HCT116 (cell line): ENCODE results near the gene TBC1D2. TPM values are rescaled to one million over a fixed set of nuclear protein-coding genes. Genes with fewer than 3 reads are reported as not detected.

Source experiments
- ATAC-seq: fragments of 200-7000 bp; cut with Tn5 transposase; 2 replicates; pipeline ENCODE4 v1.9.1; 2020; ENCODE audit warnings: mild to moderate bottlenecking, moderate library complexity
- BruUV-seq: library from RNA; stranded (reverse); fragments of 400-500 nt; replicated peaks from 2 replicates; lab custom pipeline; 2021; lab: Mats Ljungman, UMichigan
- CTCF ChIA-PET: fragments of 300-600 bp; sonication (Branson Sonifier 250); formaldehyde crosslinking; loops from one replicate; lab custom pipeline; 2021; ENCODE audit warnings: antibody characterized with exemption; lab: Charles Lee
- POLR2A ChIA-PET: fragments of 300-600, 350-600 bp; sonication (Branson Sonifier 250); formaldehyde crosslinking; loops from one replicate; lab custom pipeline; 2021; ENCODE audit warnings: antibody characterized with exemption; lab: Charles Lee
- RAD21 ChIA-PET, 2 experiments: fragments of 300-600 bp; sonication (Branson Sonifier 250); formaldehyde crosslinking; loops; one replicate each; lab custom pipeline; 2023; ENCODE audit warnings: low total read pairs in 2 of 2; ENCODE audit not compliant: uncharacterized antibody in 2 of 2, unreplicated experiment in 2 of 2, low non-redundant PET in 1 of 2; lab: Charles Lee
- DNase-seq: peaks from one replicate; pipeline ENCODE4 v3.0.0-alpha.2; 2010; ENCODE audit warnings: low read depth, low spot score
- H2AFZ ChIP-seq: fragments of 200-600 bp; shearing (Covaris generic), sonication (generic); 2 replicates; pipeline ENCODE4 v1.6.1; 2017; ENCODE audit warnings: low read depth, mixed run types, mixed read lengths, antibody characterized with exemption, low read length; ENCODE audit not compliant: poor library complexity, severe bottlenecking
- H3K27ac ChIP-seq: 2 replicates; pipeline ENCODE4 v1.5.1; 2012; ENCODE audit warnings: low read depth, low read length
- H3K27me3 ChIP-seq: fragments of 200-600 bp; sonication (generic); 2 replicates; pipeline ENCODE4 v1.6.1; 2016; ENCODE audit warnings: mixed run types, low read length, mixed read lengths; ENCODE audit not compliant: insufficient read depth
- H3K36me3 ChIP-seq, 2 experiments: fragments of 200-500 bp in 1 of 2; fragments of 200-600 bp in 1 of 2; sonication (Bioruptor generic) in 1 of 2; sonication (generic) in 1 of 2; 2 replicates each; pipeline versions ENCODE4 v1.5.1 to v1.6.1; 2014 to 2016; ENCODE audit warnings: low read length in 2 of 2, inconsistent platforms in 1 of 2, mixed read lengths in 1 of 2, mixed run types in 1 of 2; ENCODE audit not compliant: insufficient read depth in 2 of 2, control insufficient read depth in 1 of 2
- H3K4me1 ChIP-seq, 2 experiments: fragments of 200-600 bp in 1 of 2; sonication (generic) in 1 of 2; 2 replicates each; pipeline versions ENCODE4 v1.5.1 to v1.6.1; 2012 to 2017; ENCODE audit warnings: low read length in 2 of 2, inconsistent platforms in 1 of 2, mild to moderate bottlenecking in 1 of 2, mixed read lengths in 1 of 2, mixed run types in 1 of 2, moderate library complexity in 1 of 2; ENCODE audit not compliant: insufficient read depth in 2 of 2, control insufficient read depth in 1 of 2
- H3K4me2 ChIP-seq: fragments of 200-600 bp; sonication (generic); 2 replicates; pipeline ENCODE4 v1.6.1; 2017; ENCODE audit warnings: mixed run types, low read length, mixed read lengths
- H3K4me3 ChIP-seq, 2 experiments: fragments of 200-600 bp in 1 of 2; sonication (generic) in 1 of 2; replicated peaks in 1 of 2; 2 replicates each; pipeline ENCODE4 v1.5.1; 2011 to 2016; ENCODE audit warnings: low read length in 2 of 2, control low read depth in 1 of 2, low read depth in 1 of 2, mild to moderate bottlenecking in 1 of 2, mixed read lengths in 1 of 2, mixed run types in 1 of 2
- H3K79me2 ChIP-seq: fragments of 200-600 bp; sonication (generic); 2 replicates; pipeline ENCODE4 v1.6.1; 2017; ENCODE audit warnings: mild to moderate bottlenecking, mixed run types, low read length, moderate library complexity, mixed read lengths; ENCODE audit not compliant: insufficient read depth
- H3K9ac ChIP-seq: fragments of 200-600 bp; sonication (generic); 2 replicates; pipeline ENCODE4 v1.6.1; 2016; ENCODE audit warnings: low read length, mixed read lengths
- H3K9me2 ChIP-seq: fragments of 200-600 bp; sonication (generic), shearing (Covaris generic); 2 replicates; pipeline ENCODE4 v1.6.1; 2017; ENCODE audit warnings: mixed run types, mild to moderate bottlenecking, moderate library complexity; ENCODE audit not compliant: insufficient read depth
- H3K9me3 ChIP-seq, 2 experiments: fragments of 200-500 bp in 1 of 2; fragments of 200-600 bp in 1 of 2; sonication (Bioruptor generic) in 1 of 2; sonication (generic) in 1 of 2; 2 replicates each; pipeline ENCODE4 v1.6.1; 2014 to 2017; ENCODE audit warnings: low read length in 2 of 2, mixed read lengths in 2 of 2, inconsistent platforms in 1 of 2, low read depth in 1 of 2, mild to moderate bottlenecking in 1 of 2, mixed run types in 1 of 2, moderate library complexity in 1 of 2; ENCODE audit not compliant: control insufficient read depth in 1 of 2, insufficient read depth in 1 of 2
- H4K20me1 ChIP-seq: fragments of 200-600 bp; sonication (generic), shearing (Covaris generic); 2 replicates; pipeline ENCODE4 v1.6.1; 2017; ENCODE audit warnings: mixed run types, mild to moderate bottlenecking, moderate library complexity; ENCODE audit not compliant: insufficient read depth
- CEBPB ChIP-seq: IDR thresholded peaks from 2 replicates; pipeline ENCODE4 v1.6.1; 2012; ENCODE audit warnings: low read depth
- EGR1 ChIP-seq: IDR thresholded peaks from 2 replicates; pipeline ENCODE4 v1.6.1; 2012; ENCODE audit warnings: low read depth
- ELF1 ChIP-seq: IDR thresholded peaks from 2 replicates; pipeline ENCODE4 v1.6.1; 2012; ENCODE audit warnings: low read depth, borderline replicate concordance
- JUND ChIP-seq: IDR thresholded peaks from 2 replicates; pipeline ENCODE4 v1.6.1; 2012
- POLR2AphosphoS5 ChIP-seq: IDR thresholded peaks from 2 replicates; pipeline ENCODE4 v1.6.1; 2011; ENCODE audit warnings: mild to moderate bottlenecking, low read depth, low read length, moderate library complexity
- RAD21 ChIP-seq: IDR thresholded peaks from 2 replicates; pipeline ENCODE4 v1.6.1; 2012; ENCODE audit warnings: low read depth, mild to moderate bottlenecking
- SIN3A ChIP-seq: IDR thresholded peaks from 2 replicates; pipeline ENCODE4 v1.6.1; 2012; ENCODE audit warnings: low read depth
- SP1 ChIP-seq: IDR thresholded peaks from 2 replicates; pipeline ENCODE4 v1.6.1; 2012; ENCODE audit warnings: low read depth
- SRF ChIP-seq: IDR thresholded peaks from 2 replicates; pipeline ENCODE4 v1.6.1; 2012; ENCODE audit warnings: low read depth
- TCF7L2 ChIP-seq: IDR thresholded peaks from 2 replicates; pipeline ENCODE4 v1.7.0; 2011; ENCODE audit warnings: borderline replicate concordance, inconsistent platforms; ENCODE audit not compliant: insufficient read depth, insufficient read length; ENCODE audit errors: extremely low read depth
- YY1 ChIP-seq: IDR thresholded peaks from 2 replicates; pipeline ENCODE4 v1.6.1; 2011; ENCODE audit warnings: low read length, low read depth, moderate library complexity, mild to moderate bottlenecking; ENCODE audit not compliant: insufficient replicate concordance; ENCODE audit errors: extremely low read depth
- intact Hi-C: fragments of 100-400 bp; cut with micrococcal nuclease; formaldehyde crosslinking; loops from 2 replicates; pipeline ENCODE4 v1.10.0; 2022
- total RNA-seq: library from RNA; stranded (reverse); gene quantifications from one replicate; pipeline ENCODE4 v1.2.1, GENCODE V29; 2021; ENCODE audit not compliant: unreplicated experiment
- TF ChIP-seq, protein P1 (sequence below): IDR thresholded peaks from 2 replicates; pipeline ENCODE4 v1.6.1; 2012; ENCODE audit warnings: low read depth
- TF ChIP-seq, protein P2 (sequence below): IDR thresholded peaks from 2 replicates; pipeline ENCODE4 v1.6.1; 2012
- TF ChIP-seq, protein P3 (sequence below): IDR thresholded peaks from 2 replicates; pipeline ENCODE4 v1.6.1; 2012

The TBC1D2 gene
- total RNA-seq, 1 experiment from 2014 or later: 9.8 TPM

DNA sequence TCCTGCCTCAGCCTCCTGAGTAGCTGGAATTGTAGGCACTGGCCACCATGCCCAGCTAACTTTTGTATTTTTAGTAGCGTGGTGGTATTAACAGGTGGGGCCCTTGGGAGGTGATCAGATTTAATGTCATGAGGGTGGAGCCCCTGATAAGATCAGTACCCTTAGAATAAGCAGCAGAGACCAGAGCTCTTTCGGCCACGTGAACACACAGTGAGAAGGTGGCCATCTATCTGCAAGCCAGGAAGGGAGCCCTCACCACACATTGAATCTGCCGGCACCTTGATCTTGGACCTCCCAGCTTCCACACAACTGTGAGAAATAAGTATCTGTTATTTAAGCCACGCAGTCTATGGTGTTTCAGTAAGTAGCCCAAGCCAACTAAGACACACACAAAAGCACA is 22.5 kb downstream of the TBC1D2 start:
- no TSS peak for BruUV-seq

More for the DNA sequence above, 22.5 kb downstream of the TBC1D2 start:
- Histone ChIP-seq H3K4me2 (no peak overlapping the region), H3K4me3 (no peak overlapping the region), H3K36me3 (0 out of 4 replicates have a peak, but pooled peaks cover 2 to 5% of the 10 kb centered on the region in 2 experiments), H4K20me1 (no peaks in the 10 kb centered on the region), H3K9ac (no peak overlapping the region), H3K79me2 (no peaks in the 10 kb centered on the region), H2AFZ (no peak overlapping the region), H3K27ac (no peak overlapping the region), H3K9me2 (no peaks in the 10 kb centered on the region), H3K9me3 (no peaks in the 10 kb centered on the region)
- ChIA-PET CTCF (no interaction called here), POLR2A (no interaction called here)
- intact Hi-C loops: no loop called here
- DNase-seq (no peak), ATAC-seq (no peak)
- TF ChIP-seq CEBPB (no peak), SIN3A (no peak), SRF (no peak), POLR2AphosphoS5 (no peak), JUND (no peak), EGR1 (no peak), YY1 (no peak), ELF1 (no peak), TCF7L2 (no peak), RAD21 (no peak), SP1 (no peak)
- TF ChIP-seq, protein P1, sequence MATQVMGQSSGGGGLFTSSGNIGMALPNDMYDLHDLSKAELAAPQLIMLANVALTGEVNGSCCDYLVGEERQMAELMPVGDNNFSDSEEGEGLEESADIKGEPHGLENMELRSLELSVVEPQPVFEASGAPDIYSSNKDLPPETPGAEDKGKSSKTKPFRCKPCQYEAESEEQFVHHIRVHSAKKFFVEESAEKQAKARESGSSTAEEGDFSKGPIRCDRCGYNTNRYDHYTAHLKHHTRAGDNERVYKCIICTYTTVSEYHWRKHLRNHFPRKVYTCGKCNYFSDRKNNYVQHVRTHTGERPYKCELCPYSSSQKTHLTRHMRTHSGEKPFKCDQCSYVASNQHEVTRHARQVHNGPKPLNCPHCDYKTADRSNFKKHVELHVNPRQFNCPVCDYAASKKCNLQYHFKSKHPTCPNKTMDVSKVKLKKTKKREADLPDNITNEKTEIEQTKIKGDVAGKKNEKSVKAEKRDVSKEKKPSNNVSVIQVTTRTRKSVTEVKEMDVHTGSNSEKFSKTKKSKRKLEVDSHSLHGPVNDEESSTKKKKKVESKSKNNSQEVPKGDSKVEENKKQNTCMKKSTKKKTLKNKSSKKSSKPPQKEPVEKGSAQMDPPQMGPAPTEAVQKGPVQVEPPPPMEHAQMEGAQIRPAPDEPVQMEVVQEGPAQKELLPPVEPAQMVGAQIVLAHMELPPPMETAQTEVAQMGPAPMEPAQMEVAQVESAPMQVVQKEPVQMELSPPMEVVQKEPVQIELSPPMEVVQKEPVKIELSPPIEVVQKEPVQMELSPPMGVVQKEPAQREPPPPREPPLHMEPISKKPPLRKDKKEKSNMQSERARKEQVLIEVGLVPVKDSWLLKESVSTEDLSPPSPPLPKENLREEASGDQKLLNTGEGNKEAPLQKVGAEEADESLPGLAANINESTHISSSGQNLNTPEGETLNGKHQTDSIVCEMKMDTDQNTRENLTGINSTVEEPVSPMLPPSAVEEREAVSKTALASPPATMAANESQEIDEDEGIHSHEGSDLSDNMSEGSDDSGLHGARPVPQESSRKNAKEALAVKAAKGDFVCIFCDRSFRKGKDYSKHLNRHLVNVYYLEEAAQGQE: no peak
- TF ChIP-seq, protein P2, sequence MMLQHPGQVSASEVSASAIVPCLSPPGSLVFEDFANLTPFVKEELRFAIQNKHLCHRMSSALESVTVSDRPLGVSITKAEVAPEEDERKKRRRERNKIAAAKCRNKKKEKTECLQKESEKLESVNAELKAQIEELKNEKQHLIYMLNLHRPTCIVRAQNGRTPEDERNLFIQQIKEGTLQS: no peak
- TF ChIP-seq, protein P3, sequence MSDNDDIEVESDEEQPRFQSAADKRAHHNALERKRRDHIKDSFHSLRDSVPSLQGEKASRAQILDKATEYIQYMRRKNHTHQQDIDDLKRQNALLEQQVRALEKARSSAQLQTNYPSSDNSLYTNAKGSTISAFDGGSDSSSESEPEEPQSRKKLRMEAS: no peak
- TF ChIP-seq, all 23 proteins: peak for 0
- Histone ChIP-seq H3K27me3 (no peaks in the 10 kb centered on the region), H3K4me1 (peaks cover 5 to 15% of the 10 kb centered on the region in 2 experiments; a peak in 3 of 4 replicates)
- RAD21 ChIA-PET: no interaction called here
